Right hindlimb (tissue), 1 donor: ENCODE data around the gene BNC1.
"Not testable (repeated sequence)": the region's sequence is repeated elsewhere in the genome, so short reads cannot be mapped to it uniquely, and the experiment has no call there.

Source experiments
- DNase-seq: peaks from one replicate; pipeline ENCODE4 v3.0.0-alpha.2; 2018

The BNC1 gene

GRCh38 chr15:83248151-83249029, 36.1 kb downstream of the BNC1 start:
- peak; percentile 28 for DNase-seq

GRCh38 chr15:83243634-83244033, 40.8 kb downstream of the BNC1 start:
- no peak for DNase-seq

GRCh38 chr15:83230242-83230641, 54.2 kb downstream of the BNC1 start:
- DNase-seq = no peak

- DNase-seq = no peak
Measured at GRCh38 chr15:83225449-83225848, 59.0 kb downstream of the BNC1 start.

DNA sequence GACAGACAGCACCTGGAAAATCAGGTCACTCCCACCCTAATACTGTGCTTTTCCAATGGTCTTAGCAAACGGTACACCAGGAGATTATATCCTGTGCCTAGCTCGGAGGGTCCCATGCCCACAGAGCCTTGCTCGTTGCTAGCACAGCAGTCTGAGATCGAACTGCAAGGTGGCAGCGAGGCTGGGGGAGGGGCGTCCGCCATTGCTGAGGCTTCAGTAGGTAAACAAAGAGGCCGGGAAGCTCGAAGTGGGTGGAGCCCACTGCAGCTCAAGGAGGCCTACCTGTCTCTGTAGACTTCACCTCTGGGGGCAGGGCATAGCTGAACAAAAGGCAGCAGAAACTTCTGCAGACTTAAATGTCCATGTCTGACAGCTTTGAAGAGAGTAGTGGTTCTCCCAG, 62.7 kb downstream of the BNC1 start:
- DNase-seq = not testable (repeated sequence)

DNA sequence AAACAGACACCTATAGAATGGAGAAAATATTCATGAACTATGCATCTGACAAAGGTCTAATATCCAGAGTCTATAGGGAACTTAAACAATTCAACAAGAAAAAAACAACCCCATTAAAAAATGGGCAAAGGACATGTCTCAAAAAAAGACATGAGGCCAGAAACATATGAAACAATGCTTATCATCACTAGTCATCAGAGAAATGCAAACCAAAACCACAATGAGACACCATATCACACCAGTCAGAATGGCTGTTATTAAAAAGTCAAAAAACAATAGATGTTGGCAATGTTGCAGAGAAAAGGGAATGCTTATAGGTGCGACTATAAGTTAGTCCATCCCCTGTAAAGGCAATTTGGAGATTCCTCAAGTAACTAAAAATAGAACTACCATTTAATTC, 65.4 kb downstream of the BNC1 start:
- DNase-seq = no peak

GRCh38 chr15:83215306-83215705, 69.2 kb downstream of the BNC1 start:
- no peak for DNase-seq

DNA sequence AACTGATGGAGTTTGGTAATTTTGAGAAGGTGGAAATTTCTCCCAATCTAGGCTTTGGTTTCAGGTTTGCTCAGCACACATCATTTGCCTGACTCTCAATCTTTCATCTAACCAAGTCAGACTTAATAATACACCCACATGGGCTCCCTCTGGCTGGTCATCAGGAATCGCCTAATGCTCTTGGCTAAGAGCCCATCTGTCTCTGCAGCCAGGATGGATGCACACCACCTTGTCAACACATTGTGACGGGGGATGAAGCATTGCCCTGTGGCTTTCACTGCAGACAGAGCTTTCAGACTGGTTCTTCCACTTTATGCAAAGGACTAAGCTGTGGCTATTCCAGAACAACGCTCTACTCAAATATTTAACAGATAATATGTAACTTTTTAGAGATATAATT, 73.8 kb downstream of the BNC1 start:
- no peak for DNase-seq

- DNase-seq = no peak
Measured at GRCh38 chr15:83209333-83209732, 75.1 kb downstream of the BNC1 start.

- no peak for DNase-seq
Measured at GRCh38 chr15:83208367-83208661, 76.2 kb downstream of the BNC1 start.

GRCh38 chr15:83207660-83208366, 76.7 kb downstream of the BNC1 start, which contains the start of gene HDGFL3:
Gene HDGFL3 (minus strand): TSS chr15:83207823. CDS start chr15:83207414, 409 bp downstream.
- DNase-seq = peak; percentile 86

- DNase-seq = peak; percentile 77
Measured at GRCh38 chr15:83207009-83207659, 77.3 kb downstream of the BNC1 start.

DNA sequence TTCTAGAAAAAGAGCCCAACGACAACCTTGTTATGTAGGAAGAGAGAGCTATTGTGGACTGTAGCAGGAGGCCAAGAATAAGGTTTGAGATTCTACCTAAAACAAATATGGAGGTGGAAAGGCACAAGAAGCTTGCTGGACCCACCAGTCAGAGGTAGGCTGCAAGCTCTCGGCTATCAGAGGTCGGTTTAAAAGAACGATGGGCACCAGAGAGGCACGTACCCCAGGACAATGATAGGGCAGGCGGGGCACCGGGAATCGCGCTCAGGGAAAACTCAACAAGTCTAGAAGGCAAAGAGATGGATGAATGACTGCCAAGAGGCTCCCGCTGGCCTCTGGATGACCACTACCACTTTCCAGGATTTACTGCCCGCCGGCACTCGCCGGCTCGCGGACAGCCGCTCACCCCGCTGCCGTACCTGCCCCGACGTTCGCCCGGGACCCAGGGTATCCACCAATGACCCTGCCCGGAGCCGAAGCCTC, 77.9 kb downstream of the BNC1 start:
- DNase-seq = peak; percentile 63
